K562 treated with DMSO at 1 percent for 4 hours (cell line): ENCODE data around the gene NPAP1. TPM values are rescaled to one million over a fixed set of nuclear protein-coding genes. Genes with fewer than 3 reads are reported as not detected.

ENCODE experiments used
- total RNA-seq: library from RNA; unstranded; fragments of 300-600 nt; gene quantifications from 2 replicates; pipeline ENCODE4 v1.2.3, GENCODE V29; 2022; ENCODE audit not compliant: insufficient read depth

Gene NPAP1, protein sequence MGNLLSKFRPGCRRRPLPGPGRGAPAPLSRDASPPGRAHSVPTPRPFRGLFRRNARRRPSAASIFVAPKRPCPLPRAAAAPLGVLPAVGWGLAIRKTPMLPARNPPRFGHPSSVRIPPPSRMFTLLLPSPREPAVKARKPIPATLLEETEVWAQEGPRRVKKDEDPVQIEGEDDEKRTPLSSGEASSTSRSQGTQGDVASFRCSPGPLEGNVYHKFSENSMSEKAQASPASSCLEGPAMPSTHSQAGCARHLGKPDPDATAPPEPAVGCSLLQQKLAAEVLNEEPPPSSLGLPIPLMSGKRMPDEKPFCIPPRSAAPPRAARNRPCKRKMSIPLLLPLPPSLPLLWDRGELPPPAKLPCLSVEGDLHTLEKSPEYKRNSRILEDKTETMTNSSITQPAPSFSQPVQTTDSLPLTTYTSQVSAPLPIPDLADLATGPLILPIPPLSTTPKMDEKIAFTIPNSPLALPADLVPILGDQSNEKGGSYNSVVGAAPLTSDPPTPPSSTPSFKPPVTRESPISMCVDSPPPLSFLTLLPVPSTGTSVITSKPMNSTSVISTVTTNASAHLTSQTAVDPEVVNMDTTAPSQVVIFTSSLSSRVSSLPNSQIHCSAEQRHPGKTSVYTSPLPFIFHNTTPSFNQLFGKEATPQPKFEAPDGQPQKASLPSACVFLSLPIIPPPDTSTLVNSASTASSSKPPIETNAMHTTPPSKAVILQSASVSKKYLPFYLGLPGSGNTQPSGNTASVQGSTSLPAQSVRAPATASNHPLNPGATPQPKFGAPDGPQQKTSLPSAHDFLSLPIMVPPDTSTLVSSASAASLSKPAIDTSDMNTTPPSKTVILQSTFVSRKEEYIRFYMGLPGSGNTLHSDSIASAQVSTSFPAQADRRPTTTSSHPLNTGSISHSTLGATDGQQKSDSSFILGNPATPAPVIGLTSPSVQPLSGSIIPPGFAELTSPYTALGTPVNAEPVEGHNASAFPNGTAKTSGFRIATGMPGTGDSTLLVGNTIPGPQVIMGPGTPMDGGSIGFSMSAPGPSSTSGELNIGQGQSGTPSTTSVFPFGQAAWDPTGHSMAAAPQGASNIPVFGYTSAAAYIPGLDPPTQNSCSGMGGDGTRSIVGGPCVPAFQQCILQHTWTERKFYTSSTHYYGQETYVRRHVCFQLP
- not detected in 2 replicates for total RNA-seq

DNA sequence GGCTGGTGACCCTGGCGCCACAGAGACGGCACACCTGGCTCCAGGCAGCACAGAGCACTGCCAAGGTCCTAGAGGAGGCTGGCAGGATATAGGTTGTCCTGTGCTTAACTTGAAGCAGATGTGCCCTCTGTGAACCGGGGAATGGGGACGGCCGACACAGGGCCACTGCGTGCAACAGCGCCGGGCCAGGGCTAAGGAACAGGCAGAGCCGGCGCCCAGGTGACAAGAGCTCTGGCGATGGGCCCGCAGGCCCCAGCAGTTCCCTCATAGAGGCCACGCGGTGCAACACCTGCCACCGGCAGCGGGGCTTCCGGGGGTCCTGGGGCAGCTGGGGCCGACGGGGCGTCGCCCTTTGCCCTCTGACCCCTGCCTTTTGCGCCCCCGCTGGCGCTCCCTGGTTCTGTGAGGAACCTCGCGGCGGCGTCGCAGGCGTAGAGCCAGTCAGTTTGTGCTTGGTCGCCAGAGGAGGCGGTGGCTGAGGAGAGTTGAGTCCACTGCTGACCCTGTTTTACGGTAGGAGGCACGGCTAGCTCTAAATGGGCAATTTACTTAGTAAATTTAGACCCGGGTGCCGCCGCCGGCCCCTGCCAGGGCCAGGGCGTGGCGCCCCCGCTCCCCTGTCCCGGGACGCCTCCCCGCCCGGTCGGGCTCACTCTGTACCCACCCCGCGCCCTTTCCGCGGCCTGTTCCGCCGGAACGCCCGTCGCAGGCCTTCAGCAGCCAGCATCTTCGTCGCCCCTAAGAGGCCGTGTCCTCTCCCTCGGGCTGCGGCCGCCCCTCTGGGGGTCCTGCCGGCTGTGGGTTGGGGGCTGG lies at the start of gene NPAP1:
TSS of gene NPAP1 (plus strand) at position 444 of the 813 bp plus-strand sequence. CDS start at position 537, 93 bp downstream.

